ENCODE measurements around the gene APOBEC3A.
A peak's percentile ranks its signal among the peaks of the same experiment; 100 is the strongest.

Gene APOBEC3A

GRCh38 chr22:38957046-38957770 is at the start of gene APOBEC3A:
Gene APOBEC3A, plus strand, starts transcription at chr22:38957609. Its CDS starts 83 bp downstream, at chr22:38957692.
- DNase-seq, result no peak

- no peak for DNase-seq
These were observed 49.6 kb upstream of the APOBEC3A start for GRCh38 chr22:38907767-38908166.

GRCh38 chr22:38911434-38911833 is 46.0 kb upstream of the APOBEC3A start:
- no peak for DNase-seq

- no peak for DNase-seq
These were observed 37.7 kb upstream of the APOBEC3A start for GRCh38 chr22:38919631-38920190.

- no peak for DNase-seq
These were observed 36.3 kb upstream of the APOBEC3A start for GRCh38 chr22:38921120-38921519.

- DNase-seq, result no peak
These were observed 35.6 kb upstream of the APOBEC3A start for GRCh38 chr22:38921806-38922205.

- DNase-seq, result no peak
These were observed 33.7 kb upstream of the APOBEC3A start for GRCh38 chr22:38923463-38924346.

GRCh38 chr22:38924347-38924952 is 33.0 kb upstream of the APOBEC3A start:
- DNase-seq, result no peak

- DNase-seq, result no peak
These were observed 31.8 kb upstream of the APOBEC3A start for GRCh38 chr22:38925571-38926041.

GRCh38 chr22:38927033-38927781 is 30.2 kb upstream of the APOBEC3A start:
- peak; percentile 76 for DNase-seq

GRCh38 chr22:38930512-38930911 is 26.9 kb upstream of the APOBEC3A start:
- peak; percentile 9 for DNase-seq

- peak; percentile 35 for DNase-seq
These were observed 22.4 kb upstream of the APOBEC3A start for GRCh38 chr22:38935023-38935422.

GRCh38 chr22:38935616-38936015 is 21.8 kb upstream of the APOBEC3A start:
- peak; percentile 24 for DNase-seq

GRCh38 chr22:38936562-38936961 is 20.8 kb upstream of the APOBEC3A start:
- DNase-seq, result peak; percentile 49

- DNase-seq, result peak; percentile 53
These were observed 20.4 kb upstream of the APOBEC3A start for GRCh38 chr22:38937036-38937435.

GRCh38 chr22:38937541-38937940 is 19.9 kb upstream of the APOBEC3A start:
- DNase-seq, result peak; percentile 42

GRCh38 chr22:38938221-38938620 is 19.2 kb upstream of the APOBEC3A start:
- DNase-seq, result peak; percentile 53

- peak; percentile 46 for DNase-seq
These were observed 18.5 kb upstream of the APOBEC3A start for GRCh38 chr22:38938925-38939324.

GRCh38 chr22:38940811-38941384 is 16.5 kb upstream of the APOBEC3A start:
- DNase-seq, result peak; percentile 47

GRCh38 chr22:38941488-38941987 is 15.9 kb upstream of the APOBEC3A start:
- DNase-seq, result peak; percentile 81

- peak; percentile 55 for DNase-seq
These were observed 14.7 kb upstream of the APOBEC3A start for GRCh38 chr22:38942702-38943101.

GRCh38 chr22:38943201-38943600 is 14.2 kb upstream of the APOBEC3A start:
- DNase-seq, result peak; percentile 59
